Measurements from ENCODE around the gene RAB28. TPM values are rescaled to one million over a fixed set of nuclear protein-coding genes. Genes with fewer than 3 reads are reported as not detected.
A peak's percentile ranks its signal among the peaks of the same experiment; 100 is the strongest.

RAB28 gene
- total and polyA plus RNA-seq, 9 of the 15 experiments (the other 6 are each of a cell fraction or from before 2014, with no cell fraction given), result 6.7 to 40.4 (median 23.0) TPM

DNA sequence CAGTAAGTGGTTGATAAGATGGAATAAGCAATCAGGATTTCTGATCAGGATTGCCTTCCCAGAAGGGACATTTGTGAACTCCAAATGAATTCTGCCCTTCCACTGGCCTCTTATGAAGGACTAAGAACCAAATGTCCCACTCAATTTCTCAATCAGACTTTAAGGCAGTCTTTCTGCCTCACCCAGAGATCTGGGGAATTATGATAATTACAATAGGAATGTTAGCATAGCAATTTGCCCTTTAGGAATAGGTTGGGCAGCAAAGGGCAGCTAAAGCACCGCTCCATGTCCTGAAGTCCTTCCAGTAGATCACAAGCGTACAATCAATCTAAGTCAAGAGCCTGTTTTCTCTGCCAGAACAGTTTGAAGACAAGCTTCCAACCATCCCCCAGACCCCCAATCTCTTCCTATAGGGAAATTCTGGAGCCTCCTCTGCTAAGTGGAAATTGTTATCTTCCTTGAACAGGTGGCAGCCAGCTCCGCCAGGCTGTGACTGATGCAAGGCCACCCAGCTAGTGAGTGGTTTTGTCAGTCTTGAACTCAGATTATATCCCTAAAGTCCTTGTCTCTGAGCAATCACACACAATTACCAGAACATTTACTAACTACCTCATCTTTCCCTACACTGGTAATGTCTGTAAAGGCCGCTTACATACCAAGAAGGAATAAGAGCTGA, 41.6 kb upstream of the RAB28 start:
- H3K9me1 ChIP-seq (ENCODE audit: control insufficient read depth, insufficient read depth, low read length), result no peaks in the 10 kb centered on the region
- H3K4me3 ChIP-seq, result no peak overlapping the region
- no peak overlapping the region for H3K4me2 ChIP-seq (ENCODE audit: insufficient read depth, low read length)
- peaks cover 4 to 42% of the 10 kb centered on the region in 2 experiments; a peak in 4 of 5 replicates for H3K27me3 ChIP-seq (ENCODE audit: control insufficient read depth in 2 of 2, insufficient read depth in 2 of 2, low read length in 2 of 2)
- intact Hi-C loops (cut with micrococcal nuclease), result no loop called here
- in situ Hi-C loops (cut with MboI), result no loop called here
- no peak overlapping the region for H3K9ac ChIP-seq (ENCODE audit: insufficient read depth in 1 of 2, low read depth in 2 of 2, low read length in 2 of 2)
- H3K27ac ChIP-seq (ENCODE audit: extremely low read depth, low read depth, low read length), result no peak overlapping the region
- peaks cover 5 to 21% of the 10 kb centered on the region in 2 experiments; a peak in 4 of 5 replicates for H3K4me1 ChIP-seq (replicated peaks in 1 of 2; ENCODE audit: control insufficient read depth in 2 of 2, insufficient read depth in 2 of 2, low read length in 2 of 2)
- H4K20me1 ChIP-seq (replicated peaks; ENCODE audit: control insufficient read depth, insufficient read depth, low read length), result no peaks in the 10 kb centered on the region
- H3K36me3 ChIP-seq (ENCODE audit: control insufficient read depth, insufficient read depth, low read length), result no peaks in the 10 kb centered on the region
- POLR2A ChIA-PET, result interaction anchor here (0.6 to 1.2 kb wide), 3 partner anchors 9 to 57 kb away, joined by 3 read pairs; no protein-coding TSS in a partner anchor
- ATAC-seq (peak; percentile 64), FAIRE-seq (peak; percentile 44), DNase-seq (ENCODE audit: extremely low read depth in 1 of 4, low spot score in 3 of 4) (peak in 2 of 4 experiments; percentile 28 to 65)
- H3K9me3 ChIP-seq (replicated peaks; ENCODE audit: control insufficient read depth, insufficient read depth, low read depth, low read length), result no peaks in the 10 kb centered on the region
- WGBS (ENCODE audit: insufficient coverage, low coverage, missing lambda C conversion rate), result 12% methylated on average over 4 of the region's 4 CpGs
- BruUV-seq (replicated peaks), result no TSS peak
- H2AFZ ChIP-seq (ENCODE audit: low read depth, low read length), result no peak overlapping the region
- CTCF ChIA-PET (ENCODE audit: low intra/inter-chr PET ratio), result no interaction called here
- no peaks in the 10 kb centered on the region for H3K79me2 ChIP-seq (ENCODE audit: control insufficient read depth, insufficient read depth, low read length)
- no peak for TF ChIP-seq HMGXB4 (CRISPR knock-in tag; IDR thresholded peaks at IDR 0.05)
- TF ChIP-seq, protein P1, sequence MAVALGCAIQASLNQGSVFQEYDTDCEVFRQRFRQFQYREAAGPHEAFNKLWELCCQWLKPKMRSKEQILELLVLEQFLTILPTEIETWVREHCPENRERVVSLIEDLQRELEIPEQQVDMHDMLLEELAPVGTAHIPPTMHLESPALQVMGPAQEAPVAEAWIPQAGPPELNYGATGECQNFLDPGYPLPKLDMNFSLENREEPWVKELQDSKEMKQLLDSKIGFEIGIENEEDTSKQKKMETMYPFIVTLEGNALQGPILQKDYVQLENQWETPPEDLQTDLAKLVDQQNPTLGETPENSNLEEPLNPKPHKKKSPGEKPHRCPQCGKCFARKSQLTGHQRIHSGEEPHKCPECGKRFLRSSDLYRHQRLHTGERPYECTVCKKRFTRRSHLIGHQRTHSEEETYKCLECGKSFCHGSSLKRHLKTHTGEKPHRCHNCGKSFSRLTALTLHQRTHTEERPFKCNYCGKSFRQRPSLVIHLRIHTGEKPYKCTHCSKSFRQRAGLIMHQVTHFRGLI (CRISPR knock-in tag; IDR thresholded peaks at IDR 0.05), result no peak
- no peak for TF ChIP-seq ERF (CRISPR knock-in tag; IDR thresholded peaks at IDR 0.05)
- peak; percentile 72 for TF ChIP-seq TEAD4 (IDR thresholded peaks at IDR 0.05; ENCODE audit: low read length)
- TF ChIP-seq TEAD4 (CRISPR knock-in tag; IDR thresholded peaks at IDR 0.05; ENCODE audit: borderline replicate concordance), result no peak
- TF ChIP-seq SRF (CRISPR knock-in tag; IDR thresholded peaks at IDR 0.05), result no peak
- no peak for TF ChIP-seq RFX5 (IDR thresholded peaks at IDR 0.05; ENCODE audit: low read depth, low read length)
- TF ChIP-seq THAP7 (CRISPR knock-in tag; IDR thresholded peaks at IDR 0.05), result no peak
- TF ChIP-seq ZNF12 (CRISPR knock-in tag; IDR thresholded peaks at IDR 0.05), result no peak
- TF ChIP-seq XRCC4 (IDR thresholded peaks at IDR 0.05; ENCODE audit: extremely low read depth, insufficient read depth, insufficient read length), result no peak
- no peak for TF ChIP-seq ZBTB49 (CRISPR knock-in tag; IDR thresholded peaks at IDR 0.05; ENCODE audit: borderline replicate concordance)
- no peak for TF ChIP-seq CHCHD3 (CRISPR knock-in tag; IDR thresholded peaks at IDR 0.05)
- no peak for TF ChIP-seq ZNF175 (CRISPR knock-in tag; IDR thresholded peaks at IDR 0.05; ENCODE audit: low read depth)
- TF ChIP-seq CEBPG (CRISPR knock-in tag; IDR thresholded peaks at IDR 0.05), result peak; percentile 11; the same call in 1 of the 2 replicates
- no peak for TF ChIP-seq CEBPG (tag; conservative IDR thresholded peaks at IDR 0.05 in 1 of 2, IDR thresholded peaks at IDR 0.05 in 1 of 2)
